ENCODE measurements around the gene ARF5.
A peak's percentile ranks its signal among the peaks of the same experiment; 100 is the strongest.

GRCh38 chr7:127578036-127578684 lies 10.1 kb upstream of the ARF5 start:
- TF ChIP-seq CTCF (IDR thresholded peaks at IDR 0.05; ENCODE audit: low read depth, low read length, poor library complexity, severe bottlenecking) = peak; percentile 29
- TF ChIP-seq EZH2phosphoT487 (IDR thresholded peaks at IDR 0.05; ENCODE audit: borderline replicate concordance, low read length) = no peak

Data from DOHH2 (cell line).